HEK293 (cell line): ENCODE results near the gene TSPAN1.

Experiments used
- ELK4 ChIP-seq: IDR thresholded peaks from 2 replicates; pipeline ENCODE4 v1.6.1; 2011; ENCODE audit warnings: mild to moderate bottlenecking, low read depth, low read length, borderline replicate concordance
- TCF7L2 ChIP-seq: IDR thresholded peaks from 2 replicates; pipeline ENCODE4 v1.6.1; 2011; ENCODE audit warnings: low read depth, mild to moderate bottlenecking, inconsistent platforms, low read length, moderate library complexity, borderline replicate concordance

DNA sequence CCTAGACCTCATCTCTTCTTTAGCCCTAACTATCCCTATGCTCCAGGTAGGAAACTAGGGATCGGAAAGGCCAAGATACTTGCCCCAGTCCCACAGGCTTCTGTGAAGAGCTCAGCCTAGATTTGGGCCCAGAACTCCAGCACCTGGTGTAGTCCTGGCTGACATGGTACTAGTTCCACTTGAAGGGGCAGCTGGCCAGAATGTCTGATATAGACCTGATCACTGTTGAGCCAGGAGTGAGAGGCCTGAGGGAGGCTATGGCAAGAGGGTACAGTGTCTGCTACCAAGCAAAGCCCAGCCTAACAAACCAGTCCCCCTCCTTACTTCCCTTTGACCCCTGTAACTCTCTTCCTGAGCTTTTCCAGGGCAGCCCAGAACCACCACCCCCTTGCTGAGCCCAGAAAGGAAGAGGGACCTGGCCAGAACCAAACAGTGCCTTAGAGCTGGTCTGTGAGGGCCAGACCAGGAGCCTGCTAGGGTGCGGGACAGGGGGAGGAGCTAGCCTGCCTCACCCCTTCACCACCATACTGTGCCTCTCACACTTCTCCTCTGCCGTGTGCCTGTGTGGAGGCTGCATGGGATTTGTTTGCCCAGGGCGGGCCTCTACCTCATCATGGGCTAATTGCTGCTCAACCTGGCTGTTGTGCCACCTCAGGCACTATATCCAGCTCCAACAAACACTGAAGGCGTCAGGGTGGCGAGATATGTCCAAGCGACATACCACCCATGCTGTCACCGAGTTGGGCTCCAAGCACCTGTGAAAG, 12.4 kb downstream of the TSPAN1 start:
- TF ChIP-seq ELK4 (no peak), TCF7L2 (no peak)
